HUDEP-2 (cell line): ENCODE measurements around the gene KDM7A.
"Not testable (repeated sequence)": the region's sequence is repeated elsewhere in the genome, so short reads cannot be mapped to it uniquely, and the experiment has no call there.

Source experiments
- DNase-seq, 76 experiments: peaks; one replicate each; lab custom pipeline; 2025; ENCODE audit not compliant: unreplicated experiment in 76 of 76; lab: John Stamatoyannopoulos, UW

The KDM7A gene

DNA sequence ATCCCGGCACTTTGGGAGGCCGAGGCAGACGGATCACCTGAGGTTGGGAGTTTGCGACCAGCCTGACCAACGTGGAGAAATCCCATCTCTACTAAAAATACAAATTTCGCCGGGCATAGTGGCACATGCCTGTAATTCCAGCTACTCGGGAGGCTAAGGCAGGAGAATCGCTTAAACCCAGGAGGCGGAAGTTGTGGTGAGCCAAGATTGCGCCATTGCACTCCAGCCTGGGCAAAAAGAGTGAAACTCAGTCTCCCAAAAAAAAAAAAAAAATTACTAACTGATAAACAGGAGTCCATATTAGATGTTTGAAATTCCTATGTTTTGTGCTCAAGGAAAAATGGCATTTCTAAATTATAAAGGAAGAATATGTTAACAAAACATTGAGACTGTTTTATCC lies 14.7 kb downstream of the KDM7A start:
- DNase-seq = not testable (repeated sequence)

GRCh38 chr7:140161047-140161446 lies 15.7 kb downstream of the KDM7A start:
- no peak for DNase-seq

DNA sequence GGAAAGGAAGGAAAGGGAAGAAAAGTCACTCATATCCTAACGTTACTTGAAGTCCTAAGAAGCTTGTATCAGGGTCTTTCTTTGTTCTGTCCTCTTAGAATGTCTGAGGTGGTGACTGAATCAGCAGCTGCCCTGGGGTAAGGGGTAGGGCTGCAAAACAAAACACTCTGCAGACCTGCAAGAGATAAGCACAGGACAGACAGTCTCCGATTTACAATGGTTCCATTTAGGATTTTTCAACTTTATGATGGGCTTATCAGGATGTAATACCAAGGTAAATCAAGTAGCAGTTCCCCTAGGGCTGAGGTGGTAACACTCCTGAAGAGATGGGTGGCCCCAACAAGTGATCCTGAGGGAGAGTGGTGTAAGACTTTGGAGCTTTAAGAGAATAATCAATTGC lies 16.5 kb downstream of the KDM7A start:
- no peak for DNase-seq

DNA sequence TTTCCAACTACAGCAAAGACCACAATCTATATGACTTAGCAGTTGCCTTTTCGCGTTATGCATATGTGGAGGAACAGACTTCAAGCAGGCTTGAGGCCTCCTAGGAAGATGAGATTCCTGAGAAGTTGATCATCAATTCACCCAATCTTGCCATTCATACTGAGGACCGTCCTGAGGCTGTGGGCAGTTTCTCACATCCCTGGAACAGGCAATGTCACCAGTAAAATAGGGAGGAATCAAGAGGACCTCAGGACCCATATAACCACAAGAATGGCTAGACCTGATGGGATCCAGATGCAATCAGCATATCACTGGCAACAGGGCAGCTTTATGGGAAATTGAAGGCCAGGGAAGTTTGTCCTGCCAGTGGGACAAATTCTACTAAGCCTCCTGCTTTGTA lies 17.3 kb downstream of the KDM7A start:
- no peak for DNase-seq

- DNase-seq = peak in 2 of 76 experiments; percentile 4 to 8
These were observed 20.2 kb downstream of the KDM7A start for GRCh38 chr7:140156460-140157080.

DNA sequence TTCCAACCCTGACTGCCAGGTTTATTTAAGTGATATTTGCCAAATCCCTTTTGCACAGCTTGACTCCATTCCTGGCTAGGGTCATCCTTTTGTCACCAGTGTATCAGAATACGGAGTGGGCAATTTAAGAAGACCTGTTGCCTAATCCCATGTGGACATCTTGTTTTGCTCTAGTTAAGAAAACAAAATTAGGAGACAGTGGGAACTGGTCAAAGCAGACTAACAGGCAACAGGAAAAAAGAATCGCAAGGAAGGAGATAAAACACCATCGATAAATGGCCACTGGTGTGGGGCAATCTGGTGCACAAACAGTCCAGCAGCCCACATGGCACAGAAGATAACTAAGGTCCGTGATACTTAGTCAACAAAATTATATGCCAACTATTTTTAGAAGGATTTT lies 21.4 kb downstream of the KDM7A start:
- peak in 3 of 76 experiments; percentile 7 to 20 (median 8) for DNase-seq

GRCh38 chr7:140153666-140154161 lies 23.1 kb downstream of the KDM7A start:
- DNase-seq = no peak

DNA sequence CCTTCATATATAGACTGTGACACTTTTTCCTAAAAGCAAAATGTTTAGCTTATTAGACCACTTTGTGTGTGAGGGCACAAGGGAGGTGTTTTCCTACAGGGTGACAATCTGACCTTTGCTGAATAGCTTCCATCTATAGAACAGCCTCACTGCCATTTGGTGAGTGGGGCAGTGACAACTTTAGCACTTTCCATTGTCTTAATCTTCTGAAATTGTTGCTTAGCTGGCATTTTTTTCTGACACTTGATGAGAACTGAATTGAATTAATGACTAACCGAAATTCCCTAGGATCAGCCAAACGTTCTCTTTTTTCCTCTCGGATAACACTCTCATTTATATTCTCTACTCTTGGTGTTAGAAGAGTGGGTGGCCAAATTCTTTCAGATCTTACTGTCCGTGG lies 30.2 kb downstream of the KDM7A start:
- DNase-seq = no peak

DNA sequence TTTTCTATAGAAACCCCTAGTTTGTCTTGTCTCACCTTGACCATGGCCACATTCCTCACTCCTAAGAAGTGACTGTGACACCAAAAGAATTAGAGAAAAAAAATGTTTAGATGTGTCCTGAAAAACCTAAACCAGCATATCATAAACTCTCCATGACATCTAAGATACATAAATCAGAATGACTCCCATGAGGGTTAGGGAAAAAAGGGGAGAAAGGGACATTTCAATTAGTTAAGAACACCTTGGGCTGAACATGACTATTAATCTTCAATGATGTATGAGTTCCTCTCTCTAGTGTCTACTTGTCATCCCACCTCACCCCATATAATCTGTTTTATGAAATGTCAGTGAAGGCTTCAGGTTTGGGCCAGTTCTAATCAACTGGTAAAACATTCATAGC lies 31.1 kb downstream of the KDM7A start:
- DNase-seq = no peak

- DNase-seq = no peak
These were observed 32.0 kb downstream of the KDM7A start for GRCh38 chr7:140144821-140145220.

- no peak for DNase-seq
These were observed 32.8 kb downstream of the KDM7A start for GRCh38 chr7:140143997-140144396.

GRCh38 chr7:140142031-140142430 lies 34.8 kb downstream of the KDM7A start:
- no peak for DNase-seq

GRCh38 chr7:140141256-140141655 lies 35.5 kb downstream of the KDM7A start:
- DNase-seq = no peak

GRCh38 chr7:140137078-140137477 lies 39.7 kb downstream of the KDM7A start:
- DNase-seq = no peak

- DNase-seq = no peak
These were observed 40.7 kb downstream of the KDM7A start for GRCh38 chr7:140136073-140136472.

GRCh38 chr7:140134039-140134438 lies 42.7 kb downstream of the KDM7A start:
- no peak for DNase-seq

DNA sequence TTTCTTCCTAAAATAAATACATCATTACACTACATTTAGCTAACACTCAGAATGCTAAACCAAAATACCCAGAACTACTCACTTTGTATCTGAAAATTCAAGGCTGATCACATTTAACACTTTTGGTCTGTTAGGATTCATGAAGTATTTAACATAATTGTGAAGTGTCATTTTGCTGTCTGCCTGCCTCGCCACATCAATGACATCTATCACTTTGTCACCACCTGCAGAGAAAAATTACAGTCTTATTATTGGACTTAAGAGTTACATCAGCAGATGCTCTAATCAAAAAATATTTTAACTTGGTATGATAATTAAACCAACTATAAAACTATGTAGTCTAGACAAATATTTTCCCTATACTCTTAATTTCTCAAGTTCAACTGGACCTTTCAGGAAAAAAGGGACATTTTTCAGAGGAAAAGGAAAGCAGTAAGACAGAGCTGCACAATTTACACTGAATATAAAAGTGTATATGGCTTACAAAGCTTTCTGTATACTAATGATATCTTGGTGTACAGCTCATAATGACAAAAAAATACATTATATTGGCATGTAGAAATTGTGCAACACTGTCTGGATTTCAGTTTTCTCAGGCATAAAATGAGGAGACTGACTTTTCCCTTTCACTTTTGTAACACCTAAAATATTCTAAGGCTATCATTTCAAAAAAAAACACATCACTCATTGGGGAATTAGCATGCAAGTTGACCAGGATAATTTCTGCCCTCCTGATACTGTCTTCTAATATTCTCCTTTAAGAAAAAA lies 49.2 kb downstream of the KDM7A start:
- DNase-seq = no peak

DNA sequence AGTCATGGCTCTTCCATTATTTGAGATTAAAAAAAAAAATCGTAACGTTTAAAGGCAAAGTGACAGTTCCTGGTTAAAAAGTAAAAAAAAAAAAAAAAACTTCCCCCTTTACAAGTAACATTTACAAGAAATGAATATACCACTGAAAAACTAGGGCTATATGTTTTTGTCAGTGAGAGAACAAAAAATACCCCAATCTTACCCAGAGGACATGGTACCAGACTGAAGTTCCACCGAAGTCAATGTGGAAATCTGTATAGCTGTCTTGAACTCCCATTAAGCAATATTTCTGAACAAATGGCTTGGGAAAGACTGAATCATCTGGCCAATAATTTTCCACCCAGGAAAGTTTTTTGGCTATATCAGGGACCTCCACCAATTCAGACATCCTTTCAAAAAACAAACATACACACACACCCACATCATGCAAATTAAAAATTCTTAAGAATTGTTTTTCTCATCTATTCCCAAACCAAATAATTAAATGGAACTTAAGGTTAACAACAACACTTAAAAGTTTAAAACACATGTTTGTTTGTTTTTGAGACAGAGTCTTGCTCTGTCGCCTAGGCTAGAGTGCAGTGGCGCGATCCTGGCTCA lies 50.2 kb downstream of the KDM7A start:
- no peak for DNase-seq

- no peak for DNase-seq
These were observed 53.8 kb downstream of the KDM7A start for GRCh38 chr7:140122965-140123364.

DNA sequence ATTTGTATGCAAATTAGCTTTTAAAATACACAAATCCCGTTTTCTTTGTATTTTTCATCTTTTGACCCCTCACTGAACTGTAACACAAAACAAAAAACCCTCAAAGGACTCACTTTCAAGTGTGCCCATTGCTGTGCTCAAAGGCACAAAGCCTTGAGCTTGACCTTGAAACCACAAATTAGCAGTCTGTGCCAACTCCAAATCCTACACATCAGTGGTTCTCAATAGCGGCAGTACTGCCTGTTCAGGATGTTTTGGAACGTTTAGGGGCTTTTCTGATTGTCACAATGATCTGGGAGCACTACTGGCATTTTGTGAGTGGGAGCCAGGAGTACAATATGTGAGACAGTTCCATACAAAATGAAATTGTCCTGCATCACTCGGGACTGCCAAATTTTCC lies 55.5 kb downstream of the KDM7A start:
- DNase-seq = no peak

DNA sequence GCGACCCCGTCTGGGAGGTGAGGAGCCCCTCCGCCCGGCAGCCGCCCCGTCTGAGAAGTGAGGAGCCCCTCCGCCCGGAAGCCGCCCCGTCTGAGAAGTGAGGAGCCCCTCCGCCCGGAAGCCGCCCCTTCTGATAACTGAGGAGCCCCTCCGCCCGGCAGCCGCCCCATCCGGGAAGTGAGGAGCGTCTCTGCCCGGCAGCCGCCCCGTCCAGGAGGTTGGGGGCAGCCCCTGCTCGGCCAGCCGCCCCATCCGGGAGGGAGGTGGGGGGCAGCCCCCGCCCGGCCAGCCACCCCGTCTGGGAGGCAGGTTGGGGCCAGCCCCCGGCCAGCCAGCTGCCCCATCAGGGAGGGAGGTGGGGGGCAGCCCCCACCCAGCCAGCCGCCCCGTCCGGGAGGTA lies 62.0 kb downstream of the KDM7A start:
- DNase-seq = not testable (repeated sequence)

- not testable (repeated sequence) for DNase-seq
These were observed 68.0 kb downstream of the KDM7A start for GRCh38 chr7:140108777-140109176.
